B cell (primary cell): ENCODE measurements around the gene HOXD9. TPM values are rescaled to one million over a fixed set of nuclear protein-coding genes. Genes with fewer than 3 reads are reported as not detected.
A peak's percentile ranks its signal among the peaks of the same experiment; 100 is the strongest.

Experiments
- ATAC-seq: fragments of 200-7000 bp; cut with Tn5 transposase; one replicate; pipeline ENCODE4 v1.10.0; 2021; ENCODE audit warnings: low read depth, mild to moderate bottlenecking, moderate number of reproducible peaks, moderate library complexity
- CTCF ChIA-PET: fragments of 350-600 bp; sonication (Branson Sonifier 250); formaldehyde crosslinking; loops from one replicate; lab custom pipeline; 2021; ENCODE audit warnings: antibody characterized with exemption, inconsistent platforms; lab: Charles Lee
- POLR2A ChIA-PET: fragments of 350-600 bp; sonication (Branson Sonifier 250); formaldehyde crosslinking; loops from one replicate; lab custom pipeline; 2021; ENCODE audit warnings: antibody characterized with exemption; lab: Charles Lee
- DNase-seq: peaks from one replicate; pipeline ENCODE4 v3.0.0; 2013
- H2AFZ ChIP-seq: 2 replicates; pipeline ENCODE4 v1.6.1; 2012; ENCODE audit warnings: mild to moderate bottlenecking, low read depth, low read length; ENCODE audit not compliant: insufficient read depth, poor library complexity, severe bottlenecking
- H3K27ac ChIP-seq, 2 donors: 1 replicate in 1 of 2; 2 replicates in 1 of 2; pipeline ENCODE4 v1.5.1; 2012 to 2013; ENCODE audit warnings: low read length in 2 of 2, mild to moderate bottlenecking in 2 of 2, moderate library complexity in 1 of 2
- H3K27me3 ChIP-seq, 4 experiments: fragments of 200-600 bp in 1 of 4; sonication (generic) in 1 of 4; replicated peaks in 1 of 4; 1 replicate in 2 of 4; 2 replicates in 2 of 4; pipeline versions ENCODE4 v1.6.1 to v1.7.0; 2013 to 2016; ENCODE audit warnings: low read length in 3 of 4, mild to moderate bottlenecking in 2 of 4, mixed read lengths in 1 of 4, moderate library complexity in 1 of 4; ENCODE audit not compliant: insufficient read depth in 4 of 4, control insufficient read depth in 3 of 4; ENCODE audit errors: control extremely low read depth in 1 of 4
- H3K36me3 ChIP-seq, 2 experiments: replicated peaks in 1 of 2; 1 replicate in 1 of 2; 2 replicates in 1 of 2; pipeline versions ENCODE4 v1.6.1 to v1.7.1; 2013; ENCODE audit warnings: low read length in 1 of 2; ENCODE audit not compliant: insufficient read depth in 2 of 2, control insufficient read depth in 1 of 2; ENCODE audit errors: control extremely low read depth in 1 of 2, extremely low read depth in 1 of 2
- H3K4me1 ChIP-seq, 2 donors: fragments of 200-600 bp in 1 of 2; sonication (generic) in 1 of 2; 1 replicate in 1 of 2; 2 replicates in 1 of 2; pipeline versions ENCODE4 v1.5.1 to v1.6.1; 2013 to 2017; ENCODE audit warnings: low read length in 2 of 2; ENCODE audit not compliant: control insufficient read depth in 2 of 2, insufficient read depth in 2 of 2
- H3K4me2 ChIP-seq: replicated peaks from 2 replicates; pipeline ENCODE3; 2012; ENCODE audit warnings: mild to moderate bottlenecking, low read depth, low read length; ENCODE audit not compliant: poor library complexity, severe bottlenecking
- H3K4me3 ChIP-seq, 5 experiments: fragments of 200-600 bp in 1 of 5; sonication (generic) in 1 of 5; 1 replicate in 3 of 5; 2 replicates in 2 of 5; pipeline versions ENCODE4 v1.5.1 to v1.7.0; 2011 to 2016; ENCODE audit warnings: low read length in 4 of 5, mild to moderate bottlenecking in 4 of 5, low read depth in 2 of 5, control low read depth in 1 of 5, moderate library complexity in 1 of 5; ENCODE audit not compliant: insufficient read depth in 1 of 5; ENCODE audit errors: control extremely low read depth in 1 of 5, extremely low read depth in 1 of 5
- H3K79me2 ChIP-seq: fragments of 200-600 bp; sonication (generic); one replicate; pipeline ENCODE4 v1.6.0; 2016; ENCODE audit warnings: low read length; ENCODE audit not compliant: control insufficient read depth, insufficient read depth
- H3K9ac ChIP-seq: fragments of 200-600 bp; sonication (generic); 2 replicates; pipeline ENCODE4 v1.6.1; 2017; ENCODE audit warnings: mild to moderate bottlenecking, low read length, moderate library complexity
- H3K9me3 ChIP-seq, 3 donors: one replicate each; pipeline versions ENCODE4 v1.6.1 to v1.7.1; 2013; ENCODE audit warnings: low read length in 2 of 3; ENCODE audit not compliant: control insufficient read depth in 2 of 3, insufficient read depth in 1 of 3; ENCODE audit errors: control extremely low read depth in 1 of 3
- H4K20me1 ChIP-seq: 2 replicates; pipeline ENCODE4 v1.6.0; 2012; ENCODE audit warnings: mild to moderate bottlenecking, low read length; ENCODE audit not compliant: insufficient read depth, control insufficient read depth, poor library complexity, severe bottlenecking
- H3K27ac Mint-ChIP-seq: one replicate; pipeline ENCODE4 v1.8.0; 2021; ENCODE audit warnings: mixed read lengths
- H3K27me3 Mint-ChIP-seq: one replicate; pipeline ENCODE4 v1.8.0; 2021; ENCODE audit warnings: mixed read lengths
- H3K4me1 Mint-ChIP-seq: one replicate; pipeline ENCODE4 v1.8.0; 2021; ENCODE audit warnings: mixed read lengths
- H3K4me3 Mint-ChIP-seq: one replicate; pipeline ENCODE4 v1.8.0; 2021; ENCODE audit warnings: mixed read lengths
- H3K9me3 Mint-ChIP-seq: one replicate; pipeline ENCODE4 v1.8.0; 2022; ENCODE audit warnings: mixed read lengths; ENCODE audit not compliant: insufficient read depth
- EZH2 ChIP-seq: IDR thresholded peaks from 2 replicates; pipeline ENCODE4 v1.6.1; 2012; ENCODE audit warnings: borderline replicate concordance, low read depth, mild to moderate bottlenecking, moderate library complexity, low read length; ENCODE audit not compliant: insufficient read depth, poor library complexity, severe bottlenecking
- WGBS: methylation state at CpG from one replicate; pipeline ENCODE4 v1.1.5; 2013; ENCODE audit warnings: missing lambda C conversion rate; ENCODE audit not compliant: insufficient coverage; 5-methylcytosine and 5-hydroxymethylcytosine counted together
- intact Hi-C: fragments of 100-400 bp; cut with micrococcal nuclease; formaldehyde crosslinking; loops from one replicate; pipeline ENCODE4 v1.10.0; 2022
- polyA plus RNA-seq: library from polyadenylated mRNA; depleted of rRNA; stranded (reverse); fragments of >200 nt; gene quantifications from 2 replicates; pipeline ENCODE4 v1.2.3, GENCODE V29; 2012
- total RNA-seq, 2 donors: library from RNA; stranded (reverse); fragments of 120-200 nt in 1 of 2; gene quantifications; 1 replicate in 1 of 2; 2 replicates in 1 of 2; pipeline versions ENCODE4 v1.2.3 to v1.2.4, GENCODE V29; 2013 to 2022
- TF ChIP-seq, protein P1 (sequence below): fragments of 200-600 bp; IDR thresholded peaks from one replicate; pipeline ENCODE4 v1.8.0; 2022; ENCODE audit warnings: antibody characterized with exemption, mild to moderate bottlenecking

Gene HOXD9
- total and polyA plus RNA-seq, 2 donors (not counting 1 experiment from before 2014, with no cell fraction given) = not detected

DNA sequence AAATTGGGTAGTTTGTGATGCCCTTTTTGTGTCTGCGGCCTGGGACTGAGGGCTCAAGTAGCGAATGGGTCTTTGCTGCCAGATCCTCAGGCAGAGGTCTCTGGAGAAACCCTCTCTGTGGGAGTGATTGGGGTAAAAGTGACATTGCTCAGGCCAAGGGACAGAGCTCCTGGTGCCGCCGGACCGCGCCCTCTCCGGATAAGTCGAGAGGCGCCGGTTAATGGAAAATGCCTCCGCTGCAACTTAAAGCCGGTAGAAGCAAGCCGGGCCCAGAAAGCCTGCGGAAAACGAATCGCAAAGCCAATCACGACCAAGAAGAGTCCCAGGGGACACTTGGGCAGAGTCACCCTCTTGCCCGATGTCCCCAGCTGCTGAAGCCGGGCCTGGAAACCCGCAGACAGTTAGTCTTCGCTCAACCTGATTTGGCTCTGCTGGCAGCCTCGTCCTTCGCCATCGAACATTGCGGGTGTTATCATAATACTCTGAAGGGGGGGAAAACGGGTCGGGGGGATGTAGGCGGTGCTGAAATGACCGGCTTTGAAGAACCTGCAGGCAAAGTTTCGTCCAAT, 23.3 kb upstream of the HOXD9 start:
- H3K4me1 ChIP-seq = peaks cover 18 to 35% of the 10 kb centered on the region in 2 donors
- no peaks in the 10 kb centered on the region for H3K9me3 Mint-ChIP-seq
- intact Hi-C loops = loop anchor here (10.0 kb wide), 1 partner anchor 1764 kb away; the partner anchor contains the start of gene SP9
- peaks cover 0 to 42% (median 0%) of the 10 kb centered on the region in 3 donors for H3K9me3 ChIP-seq
- H3K4me3 Mint-ChIP-seq = no peak overlapping the region
- no peak for TF ChIP-seq EZH2
- TF ChIP-seq, protein P1, sequence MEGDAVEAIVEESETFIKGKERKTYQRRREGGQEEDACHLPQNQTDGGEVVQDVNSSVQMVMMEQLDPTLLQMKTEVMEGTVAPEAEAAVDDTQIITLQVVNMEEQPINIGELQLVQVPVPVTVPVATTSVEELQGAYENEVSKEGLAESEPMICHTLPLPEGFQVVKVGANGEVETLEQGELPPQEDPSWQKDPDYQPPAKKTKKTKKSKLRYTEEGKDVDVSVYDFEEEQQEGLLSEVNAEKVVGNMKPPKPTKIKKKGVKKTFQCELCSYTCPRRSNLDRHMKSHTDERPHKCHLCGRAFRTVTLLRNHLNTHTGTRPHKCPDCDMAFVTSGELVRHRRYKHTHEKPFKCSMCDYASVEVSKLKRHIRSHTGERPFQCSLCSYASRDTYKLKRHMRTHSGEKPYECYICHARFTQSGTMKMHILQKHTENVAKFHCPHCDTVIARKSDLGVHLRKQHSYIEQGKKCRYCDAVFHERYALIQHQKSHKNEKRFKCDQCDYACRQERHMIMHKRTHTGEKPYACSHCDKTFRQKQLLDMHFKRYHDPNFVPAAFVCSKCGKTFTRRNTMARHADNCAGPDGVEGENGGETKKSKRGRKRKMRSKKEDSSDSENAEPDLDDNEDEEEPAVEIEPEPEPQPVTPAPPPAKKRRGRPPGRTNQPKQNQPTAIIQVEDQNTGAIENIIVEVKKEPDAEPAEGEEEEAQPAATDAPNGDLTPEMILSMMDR = no peak
- no peaks in the 10 kb centered on the region for H3K79me2 ChIP-seq
- no peak overlapping the region for H3K27ac ChIP-seq
- no peaks in the 10 kb centered on the region for H3K36me3 ChIP-seq
- H3K27me3 Mint-ChIP-seq = peaks cover 84% of the 10 kb centered on the region
- H3K4me3 ChIP-seq = no peak overlapping the region
- peaks cover 15% of the 10 kb centered on the region for H3K4me1 Mint-ChIP-seq
- peaks cover 0 to 96% (median 74%) of the 10 kb centered on the region in 4 experiments for H3K27me3 ChIP-seq
- no peak for ATAC-seq
- ChIA-PET POLR2A (no interaction called here), CTCF (interaction anchor here (0.6 to 4.7 kb wide), 3 partner anchors 34 to 1049 kb away, joined by 3 to 72 read pairs (median 5); no protein-coding TSS in a partner anchor)
- no peak overlapping the region for H3K27ac Mint-ChIP-seq
- no peaks in the 10 kb centered on the region for H4K20me1 ChIP-seq
- H3K4me2 ChIP-seq = no peak overlapping the region
- WGBS = 16% methylated on average over 30 of the region's 30 CpGs
- DNase-seq = peak; percentile 31
- no peak overlapping the region for H2AFZ ChIP-seq
- H3K9ac ChIP-seq = no peak overlapping the region
